Activated CD8-positive, alpha-beta T cell treated with anti-CD3 and anti-CD28 coated beads, Interleukin-2, amount 10 ng/mL, durations not matched to agents 7 days and 5 days (primary cell): Measurements from ENCODE around the gene AAGAB. TPM values are rescaled to one million over a fixed set of nuclear protein-coding genes. Genes with fewer than 3 reads are reported as not detected.
A peak's percentile ranks its signal among the peaks of the same experiment; 100 is the strongest.
"Not testable (repeated sequence)": the region's sequence is repeated elsewhere in the genome, so short reads cannot be mapped to it uniquely, and the experiment has no call there.

ENCODE experiments used
- ATAC-seq: fragments of 150-1000 bp; cut with Tn5 transposase; one replicate; pipeline ENCODE4 v1.10.0; 2021; ENCODE audit warnings: moderate library complexity
- CTCF ChIA-PET: fragments of 350-600 bp; sonication (Branson Sonifier 250); formaldehyde crosslinking; loops from one replicate; lab custom pipeline; 2021; ENCODE audit warnings: antibody characterized with exemption; lab: Charles Lee
- POLR2A ChIA-PET: fragments of 350-600 bp; sonication (Branson Sonifier 250); formaldehyde crosslinking; loops from one replicate; lab custom pipeline; 2021; ENCODE audit warnings: antibody characterized with exemption; lab: Charles Lee
- DNase-seq: peaks from one replicate; pipeline ENCODE4 v3.0.0-alpha.2; 2020
- H3K27ac Mint-ChIP-seq: one replicate; pipeline ENCODE4 v1.8.0; 2021; ENCODE audit warnings: mild to moderate bottlenecking, mixed read lengths
- H3K27me3 Mint-ChIP-seq: one replicate; pipeline ENCODE4 v1.8.0; 2021; ENCODE audit warnings: low read depth, mixed read lengths
- H3K36me3 Mint-ChIP-seq: one replicate; pipeline ENCODE4 v1.8.0; 2021; ENCODE audit warnings: low read depth, mixed read lengths
- H3K4me1 Mint-ChIP-seq: one replicate; pipeline ENCODE4 v1.8.0; 2021; ENCODE audit warnings: low read depth, mixed read lengths
- H3K4me3 Mint-ChIP-seq: one replicate; pipeline ENCODE4 v1.8.0; 2021; ENCODE audit warnings: mild to moderate bottlenecking, mixed read lengths
- H3K9me3 Mint-ChIP-seq: one replicate; pipeline ENCODE4 v1.8.0; 2022; ENCODE audit warnings: mixed read lengths; ENCODE audit not compliant: insufficient read depth
- total RNA-seq, 2 experiments: library from RNA; stranded (reverse); gene quantifications; one replicate each; pipeline ENCODE4 v1.2.3, GENCODE V29; 2021

The AAGAB gene
- total RNA-seq, 2 experiments from 2014 or later, result 57.2 TPM

DNA sequence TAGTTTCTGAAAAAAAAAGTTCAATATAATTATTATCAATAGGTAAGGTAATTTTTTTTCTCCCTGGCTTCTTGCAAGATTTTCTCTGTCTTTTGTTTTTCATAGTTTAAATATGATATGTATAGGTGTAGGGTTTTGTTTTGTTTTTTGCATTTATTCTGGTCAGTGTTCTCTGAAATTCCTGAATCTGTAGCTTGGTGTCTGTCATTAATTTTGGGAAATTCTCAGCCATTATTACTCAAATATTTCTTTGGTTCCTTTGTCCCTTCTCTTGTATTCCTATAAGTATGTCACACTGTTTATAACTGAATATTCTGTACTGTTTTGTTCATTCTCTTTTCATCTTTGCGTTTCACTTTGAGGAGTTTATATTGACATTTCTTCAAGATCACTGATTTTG is 22.2 kb upstream of the AAGAB start:
- no peak for DNase-seq
- ChIA-PET POLR2A (no interaction called here), CTCF (no interaction called here)
- Mint-ChIP-seq H3K27ac (no peak overlapping the region), H3K9me3 (peaks cover 10% of the 10 kb centered on the region), H3K36me3 (peaks cover 2% of the 10 kb centered on the region), H3K4me1 (no peaks in the 10 kb centered on the region), H3K27me3 (peaks cover 16% of the 10 kb centered on the region), H3K4me3 (no peak overlapping the region)
- ATAC-seq, result no peak

DNA sequence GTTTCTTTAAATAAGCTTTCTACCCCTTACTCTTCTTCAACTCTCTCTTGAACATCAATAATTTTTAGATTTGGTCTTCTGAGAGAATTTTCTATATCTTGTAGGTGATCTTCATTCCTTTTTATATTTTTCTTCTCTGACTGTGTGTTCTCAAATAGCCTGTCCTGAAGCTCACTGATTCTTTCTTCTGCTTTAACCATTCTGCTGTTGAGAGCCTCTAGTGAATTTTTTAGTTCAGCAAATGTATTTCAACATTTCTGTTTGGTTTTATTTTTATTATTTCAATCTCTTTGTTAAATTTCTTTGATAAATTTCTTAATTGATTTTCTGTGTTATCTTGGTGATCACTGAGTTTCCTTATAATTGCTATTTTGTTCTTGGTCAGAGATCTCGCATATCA is 19.8 kb upstream of the AAGAB start:
- peaks cover 22% of the 10 kb centered on the region for H3K27me3 Mint-ChIP-seq
- ChIA-PET CTCF (no interaction called here), POLR2A (no interaction called here)
- H3K4me3 Mint-ChIP-seq, result no peak overlapping the region
- no peak overlapping the region for H3K27ac Mint-ChIP-seq
- ATAC-seq, result no peak
- peaks cover 2% of the 10 kb centered on the region for H3K36me3 Mint-ChIP-seq
- DNase-seq, result no peak
- H3K4me1 Mint-ChIP-seq, result no peaks in the 10 kb centered on the region
- H3K9me3 Mint-ChIP-seq, result peaks cover 10% of the 10 kb centered on the region

DNA sequence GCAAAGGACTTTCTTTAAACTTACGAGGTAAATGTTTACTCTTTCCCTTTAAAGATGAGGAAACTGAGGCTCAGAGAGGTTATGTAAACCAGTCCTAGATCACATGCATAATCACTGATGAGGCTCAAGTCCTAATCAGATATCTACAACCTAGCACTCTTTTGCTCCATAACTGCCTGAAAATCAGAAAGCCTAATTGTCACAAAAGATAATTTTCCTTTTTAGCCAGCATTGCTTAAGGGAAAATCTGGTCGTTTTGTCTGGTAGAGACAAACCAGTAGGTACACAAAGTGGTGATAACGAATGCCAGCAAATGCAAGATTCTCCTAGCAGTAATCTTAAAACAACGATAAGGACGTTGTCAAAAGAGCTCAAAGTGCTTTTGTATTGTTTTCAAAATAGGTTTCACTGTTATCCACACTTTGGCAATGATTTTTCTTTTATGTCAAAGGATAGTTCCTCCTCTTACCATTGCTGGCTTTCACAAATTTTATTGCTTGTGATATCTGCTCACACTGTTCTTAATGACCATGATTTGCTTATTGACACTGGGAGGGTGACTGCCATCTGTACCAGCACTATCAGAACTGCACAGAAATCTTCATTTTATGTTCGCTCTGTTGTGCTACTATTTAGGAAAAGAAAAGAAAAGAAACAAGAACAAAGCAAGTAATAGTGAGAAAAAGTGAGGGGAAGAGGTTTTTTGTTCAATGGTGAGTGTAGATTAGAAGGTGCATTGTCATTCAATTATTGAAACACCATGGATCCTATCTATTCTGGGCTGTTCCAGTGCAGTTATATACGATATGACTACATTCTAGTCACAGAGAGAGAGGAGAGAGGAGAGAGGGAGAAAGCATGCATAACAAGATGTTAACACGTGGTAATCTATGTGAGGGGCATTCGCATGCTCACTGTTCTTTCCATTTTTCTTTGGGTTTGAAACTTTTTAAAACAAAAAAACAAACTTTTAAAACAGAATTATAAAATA is 13.8 kb upstream of the AAGAB start:
- CTCF ChIA-PET, result no interaction called here
- no peaks in the 10 kb centered on the region for H3K4me1 Mint-ChIP-seq
- H3K27me3 Mint-ChIP-seq, result peaks cover 29% of the 10 kb centered on the region
- ATAC-seq, result no peak
- H3K4me3 Mint-ChIP-seq, result no peak overlapping the region
- no peak overlapping the region for H3K27ac Mint-ChIP-seq
- no peak for DNase-seq
- POLR2A ChIA-PET, result no interaction called here
- no peaks in the 10 kb centered on the region for H3K36me3 Mint-ChIP-seq
- H3K9me3 Mint-ChIP-seq, result no peaks in the 10 kb centered on the region

DNA sequence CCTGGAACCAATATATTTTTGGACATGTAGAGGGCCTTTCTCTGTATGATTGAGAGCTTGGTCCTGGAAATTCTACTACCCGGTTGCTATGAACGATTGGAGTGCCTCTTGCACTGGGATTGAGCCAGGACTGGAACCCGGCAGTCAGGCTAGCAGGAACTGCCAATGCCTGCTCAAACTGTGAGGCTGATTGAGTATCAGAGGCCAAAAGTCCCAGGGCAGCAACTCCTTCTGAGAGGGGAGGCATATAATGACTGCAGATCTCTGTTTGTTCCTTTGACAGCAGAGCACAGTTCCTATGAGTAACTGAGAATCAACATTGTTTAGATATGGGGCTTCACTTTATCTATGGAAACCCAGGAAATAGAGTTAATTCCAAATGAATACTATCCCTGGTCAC is 13.0 kb upstream of the AAGAB start:
- no peaks in the 10 kb centered on the region for H3K9me3 Mint-ChIP-seq
- H3K36me3 Mint-ChIP-seq, result no peaks in the 10 kb centered on the region
- H3K27me3 Mint-ChIP-seq, result peaks cover 25% of the 10 kb centered on the region
- no peak overlapping the region for H3K27ac Mint-ChIP-seq
- ATAC-seq (no peak), DNase-seq (no peak)
- no peaks in the 10 kb centered on the region for H3K4me1 Mint-ChIP-seq
- H3K4me3 Mint-ChIP-seq, result no peak overlapping the region
- ChIA-PET CTCF (no interaction called here), POLR2A (no interaction called here)

DNA sequence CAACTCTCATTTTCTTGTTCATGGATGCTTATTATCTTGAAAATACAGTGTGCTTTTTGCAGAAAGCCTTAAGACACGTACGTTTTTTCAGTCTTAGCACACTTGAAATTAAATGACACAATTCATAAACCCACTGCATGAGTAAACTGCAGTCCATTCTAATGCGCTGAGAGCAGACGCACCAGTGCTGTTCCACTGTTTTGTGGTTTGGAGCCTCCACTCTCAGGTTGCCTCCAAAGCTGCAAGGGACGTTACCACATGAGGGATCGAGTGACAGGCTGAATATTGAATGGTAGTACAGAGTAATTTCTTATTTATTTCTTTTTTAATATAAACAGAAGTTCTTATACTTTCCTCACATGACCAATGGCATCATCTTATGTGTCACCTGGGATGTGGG is 12.4 kb upstream of the AAGAB start:
- no peaks in the 10 kb centered on the region for H3K9me3 Mint-ChIP-seq
- ChIA-PET CTCF (no interaction called here), POLR2A (interaction anchor here (0.6 kb wide), 1 partner anchor 877 kb away, joined by 4 read pairs; no protein-coding TSS in a partner anchor)
- DNase-seq, result no peak
- no peaks in the 10 kb centered on the region for H3K36me3 Mint-ChIP-seq
- ATAC-seq, result no peak
- peaks cover 28% of the 10 kb centered on the region for H3K27me3 Mint-ChIP-seq
- H3K4me3 Mint-ChIP-seq, result no peak overlapping the region
- H3K4me1 Mint-ChIP-seq, result no peaks in the 10 kb centered on the region
- H3K27ac Mint-ChIP-seq, result no peak overlapping the region

DNA sequence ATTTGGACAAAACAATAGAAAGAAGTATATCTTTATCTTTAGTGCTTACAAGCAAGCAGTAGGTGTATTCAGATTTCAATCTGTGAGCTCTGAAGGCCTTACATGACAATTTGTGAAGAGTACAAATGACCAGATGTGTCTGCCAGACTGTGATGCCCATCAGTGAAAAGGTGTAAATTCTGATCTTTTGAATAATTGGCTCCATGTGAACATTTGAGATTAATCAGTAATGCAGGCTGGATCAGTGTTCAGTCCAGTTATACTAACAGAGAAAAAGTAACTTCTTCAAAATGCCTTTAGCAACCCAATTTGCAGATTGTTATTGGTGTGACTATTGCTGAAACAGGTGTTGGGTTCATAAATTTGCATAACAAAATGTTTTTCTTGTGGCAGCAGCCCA is 5.3 kb upstream of the AAGAB start:
- ChIA-PET CTCF (interaction anchor here (0.9 kb wide), 1 partner anchor 44 kb away, joined by 3 read pairs; no protein-coding TSS in a partner anchor), POLR2A (no interaction called here)
- H3K27me3 Mint-ChIP-seq, result peaks cover 16% of the 10 kb centered on the region
- no peaks in the 10 kb centered on the region for H3K9me3 Mint-ChIP-seq
- no peak for ATAC-seq
- no peak overlapping the region for H3K4me3 Mint-ChIP-seq
- H3K27ac Mint-ChIP-seq, result no peak overlapping the region
- H3K4me1 Mint-ChIP-seq, result peaks cover 8% of the 10 kb centered on the region
- DNase-seq, result no peak
- H3K36me3 Mint-ChIP-seq, result no peaks in the 10 kb centered on the region

DNA sequence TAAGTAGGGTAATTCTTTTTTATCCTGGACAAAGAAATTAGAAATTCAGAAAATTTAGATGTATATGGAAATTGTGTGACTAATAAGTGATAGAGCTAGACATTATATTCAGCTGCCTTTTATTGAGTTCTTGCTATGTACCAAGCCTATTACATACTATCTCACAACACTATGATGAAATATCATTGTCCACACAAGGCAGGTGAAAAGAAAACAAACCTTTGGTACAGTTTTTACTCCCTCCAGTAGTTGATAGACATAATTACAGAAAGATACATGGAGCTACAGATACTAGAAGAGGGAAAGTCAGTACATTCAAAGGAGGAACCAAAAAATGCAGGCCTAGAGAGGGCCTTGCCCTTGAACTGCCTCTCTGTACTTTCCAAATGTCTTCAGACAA is 4.9 kb upstream of the AAGAB start:
- no peaks in the 10 kb centered on the region for H3K36me3 Mint-ChIP-seq
- H3K27ac Mint-ChIP-seq, result no peak overlapping the region
- CTCF ChIA-PET, result interaction anchor here (0.9 kb wide), 1 partner anchor 45 kb away, joined by 3 read pairs; no protein-coding TSS in a partner anchor
- DNase-seq (no peak), ATAC-seq (no peak)
- peaks cover 11% of the 10 kb centered on the region for H3K4me1 Mint-ChIP-seq
- POLR2A ChIA-PET, result no interaction called here
- peaks cover 15% of the 10 kb centered on the region for H3K27me3 Mint-ChIP-seq
- no peak overlapping the region for H3K4me3 Mint-ChIP-seq
- H3K9me3 Mint-ChIP-seq, result no peaks in the 10 kb centered on the region

DNA sequence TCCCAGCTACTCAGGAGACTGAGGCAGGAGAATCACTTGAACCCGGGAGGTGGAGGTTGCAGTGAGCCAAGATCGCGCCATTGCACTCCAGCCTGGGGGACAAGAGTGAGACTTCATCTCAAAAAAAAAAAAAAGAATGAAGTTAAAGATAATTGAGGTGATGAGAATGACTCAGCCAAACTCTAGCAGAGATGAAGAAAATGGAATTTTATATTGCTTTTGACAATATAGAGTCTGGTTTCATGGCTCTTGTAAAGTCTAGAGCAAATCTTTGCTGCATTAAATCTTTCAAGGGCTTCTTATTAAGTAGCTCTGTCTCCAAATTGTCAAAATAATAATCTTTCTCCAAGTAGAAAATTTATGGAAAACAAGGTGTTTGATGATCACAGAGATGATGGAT is 4.0 kb upstream of the AAGAB start:
- H3K36me3 Mint-ChIP-seq, DNase-seq, H3K27ac Mint-ChIP-seq, ATAC-seq, POLR2A ChIA-PET, H3K4me3 Mint-ChIP-seq, H3K9me3 Mint-ChIP-seq: not testable (repeated sequence)
- CTCF ChIA-PET, result interaction anchor here (1.7 kb wide), 1 partner anchor 18 kb away, joined by 5 read pairs; no protein-coding TSS in a partner anchor
- peaks cover 15% of the 10 kb centered on the region for H3K27me3 Mint-ChIP-seq
- peaks cover 12% of the 10 kb centered on the region for H3K4me1 Mint-ChIP-seq

DNA sequence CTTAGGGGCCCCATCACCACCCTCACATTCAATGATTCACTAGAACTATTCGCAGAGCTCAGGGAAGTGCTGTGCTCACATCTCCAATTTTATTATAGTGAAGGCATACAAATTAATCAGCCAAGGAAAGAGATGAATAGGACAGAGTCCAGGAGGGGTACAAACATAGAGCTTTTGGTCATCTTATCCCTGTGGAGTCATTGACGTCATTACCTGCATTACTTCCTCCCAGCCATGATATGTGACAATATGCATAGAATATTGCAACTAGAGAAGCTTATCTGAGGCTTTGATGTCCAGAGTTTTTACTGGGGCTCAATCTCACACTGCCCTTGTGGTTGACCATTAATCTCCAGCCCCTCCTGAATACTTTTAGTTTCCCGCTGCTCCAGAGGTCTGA is 1.6 kb upstream of the AAGAB start:
- H3K27ac Mint-ChIP-seq, result no peak overlapping the region
- no peaks in the 10 kb centered on the region for H3K9me3 Mint-ChIP-seq
- peak overlapping the region; percentile 44 for H3K4me3 Mint-ChIP-seq
- no peak for DNase-seq
- peaks cover 8% of the 10 kb centered on the region for H3K36me3 Mint-ChIP-seq
- ChIA-PET POLR2A (no interaction called here), CTCF (interaction anchor here (3.0 kb wide), 1 partner anchor 16 kb away, joined by 17 read pairs; no protein-coding TSS in a partner anchor)
- peaks cover 11% of the 10 kb centered on the region for H3K27me3 Mint-ChIP-seq
- H3K4me1 Mint-ChIP-seq, result peaks cover 30% of the 10 kb centered on the region
- no peak for ATAC-seq

DNA sequence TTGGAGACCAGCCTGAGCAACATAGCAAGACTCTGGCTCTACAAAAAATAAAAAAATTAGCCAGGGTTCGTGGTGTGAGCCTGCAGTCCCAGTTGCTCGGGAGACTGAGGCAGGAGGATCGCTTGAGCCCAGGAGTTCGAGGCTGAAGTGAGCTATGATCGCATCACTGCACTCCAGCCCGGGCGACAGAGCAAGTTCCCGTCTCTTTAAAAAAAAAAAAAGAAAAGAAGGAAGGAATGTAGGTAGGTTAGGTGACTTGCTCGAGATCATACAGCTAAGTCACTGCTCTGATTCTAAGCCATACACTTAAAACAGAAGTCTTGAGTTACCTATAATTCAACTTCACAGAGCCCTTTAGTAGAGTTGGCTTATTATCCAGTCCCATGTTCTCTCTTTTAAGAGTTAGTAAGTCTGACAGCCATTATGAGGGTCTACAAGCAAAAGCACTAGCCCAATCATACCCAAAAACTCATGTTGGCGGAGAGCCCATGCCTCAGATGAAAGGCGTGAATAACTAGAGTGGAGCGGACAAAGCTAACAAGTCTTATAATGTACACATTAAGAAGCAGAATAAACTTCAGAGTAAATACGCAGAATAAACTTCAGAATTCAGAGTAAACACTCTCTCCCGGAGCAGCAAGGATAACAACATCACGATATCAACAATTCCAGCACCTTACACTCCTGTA is 768 bp downstream of the AAGAB start:
- Mint-ChIP-seq H3K36me3 (peaks cover 10% of the 10 kb centered on the region), H3K4me1 (peaks cover 34% of the 10 kb centered on the region), H3K27ac (peak overlapping the region; percentile 95), H3K4me3 (peak overlapping the region; percentile 92), H3K27me3 (peaks cover 11% of the 10 kb centered on the region), H3K9me3 (no peaks in the 10 kb centered on the region)
- peak; percentile 0 for ATAC-seq
- POLR2A ChIA-PET, result interaction anchor here (0.7 to 1.0 kb wide), 2 partner anchors 168 to 186 kb away, joined by 3 to 4 read pairs; no protein-coding TSS in a partner anchor
- DNase-seq, result no peak
- CTCF ChIA-PET, result interaction anchor here (1.1 to 3.0 kb wide), 2 partner anchors 13 to 309 kb away, joined by 3 to 17 read pairs; no protein-coding TSS in a partner anchor

DNA sequence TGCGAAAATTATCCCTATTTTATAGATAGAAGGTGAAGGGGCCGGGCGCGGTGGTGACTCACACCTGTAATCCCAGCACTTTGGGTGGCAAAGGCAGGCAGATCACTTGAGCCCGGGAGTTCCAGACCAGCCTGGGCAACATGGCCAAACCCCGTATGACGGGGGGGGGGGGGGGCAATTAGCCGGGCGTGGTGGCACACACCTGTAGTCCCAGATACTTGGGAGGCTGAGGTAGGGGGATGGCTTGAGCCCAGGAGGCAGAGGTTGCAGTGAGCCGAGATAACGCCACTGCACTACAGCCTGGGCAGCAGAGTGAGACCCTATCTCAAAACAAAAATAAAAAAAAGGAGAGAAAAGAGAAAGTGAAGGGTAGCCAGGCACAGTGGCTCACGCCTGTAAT is 1.4 kb downstream of the AAGAB start:
- no peaks in the 10 kb centered on the region for H3K9me3 Mint-ChIP-seq
- DNase-seq, result no peak
- POLR2A ChIA-PET, result no interaction called here
- no peak for ATAC-seq
- H3K27me3 Mint-ChIP-seq, result peaks cover 11% of the 10 kb centered on the region
- peaks cover 34% of the 10 kb centered on the region for H3K4me1 Mint-ChIP-seq
- H3K4me3 Mint-ChIP-seq, result peak overlapping the region; percentile 92
- H3K36me3 Mint-ChIP-seq, result peaks cover 14% of the 10 kb centered on the region
- peak overlapping the region; percentile 95 for H3K27ac Mint-ChIP-seq
- CTCF ChIA-PET, result no interaction called here
